AG10803 (cell line): ENCODE data around the gene MYO5B.

Experiments
- DNase-seq: peaks from one replicate; pipeline ENCODE4 v3.0.0; 2010; ENCODE audit warnings: low read depth
- H3K4me3 ChIP-seq: 2 replicates; pipeline ENCODE4 v1.5.1; 2011; ENCODE audit warnings: mild to moderate bottlenecking, low read length, control low read depth
- CTCF ChIP-seq: conservative IDR thresholded peaks from 2 replicates; pipeline ENCODE4 v1.5.1; 2011; ENCODE audit warnings: mild to moderate bottlenecking, low read length, control low read depth, inconsistent platforms

The MYO5B gene

DNA sequence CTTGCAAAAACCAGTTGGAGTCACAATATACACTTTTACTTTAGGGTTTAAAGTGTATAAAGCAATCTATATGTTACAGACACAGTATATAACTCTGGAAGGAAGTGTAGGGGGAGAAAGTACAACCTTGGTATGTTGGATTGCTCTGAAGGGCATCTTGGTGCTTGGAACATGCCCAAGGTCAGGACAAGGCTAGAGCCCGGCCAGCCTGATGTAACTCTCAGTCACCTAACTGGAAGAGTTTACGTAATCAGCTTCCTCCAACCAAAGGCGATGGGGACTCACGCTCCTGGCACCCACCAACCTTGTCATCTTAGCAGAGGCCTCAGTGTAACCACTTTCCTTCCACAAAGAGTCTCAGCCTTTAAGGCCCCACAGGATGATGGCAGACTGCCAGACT, 200.5 kb downstream of the MYO5B start:
- DNase-seq = no peak
- no peak for TF ChIP-seq CTCF
- H3K4me3 ChIP-seq = no peak overlapping the region

- TF ChIP-seq CTCF = no peak
- DNase-seq = no peak
- H3K4me3 ChIP-seq = no peak overlapping the region
Measured at GRCh38 chr18:49993299-49993698, 201.6 kb downstream of the MYO5B start.

DNA sequence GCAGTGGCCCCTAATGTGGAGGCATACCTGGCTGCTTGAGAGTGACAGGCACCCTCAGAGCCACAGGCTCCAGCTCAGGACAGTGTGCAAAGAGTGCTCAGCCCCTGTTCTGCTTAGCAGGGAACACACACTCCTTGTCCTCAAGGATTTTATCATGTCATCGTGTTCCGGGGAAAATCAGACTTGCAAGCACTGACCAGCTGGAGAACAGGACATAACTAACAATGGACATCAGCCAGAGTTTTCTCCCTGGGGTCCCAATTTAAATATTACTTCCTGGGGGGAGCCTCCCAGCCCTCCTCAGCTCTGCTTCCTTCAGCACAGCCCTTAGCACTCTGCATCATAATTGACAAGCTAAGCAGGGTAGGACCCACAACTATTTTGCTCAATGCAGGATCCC, 206.2 kb downstream of the MYO5B start:
- TF ChIP-seq CTCF = no peak
- no peak for DNase-seq
- no peak overlapping the region for H3K4me3 ChIP-seq

- no peak overlapping the region for H3K4me3 ChIP-seq
- no peak for DNase-seq
- no peak for TF ChIP-seq CTCF
Measured at GRCh38 chr18:49988101-49988500, 206.8 kb downstream of the MYO5B start.

DNA sequence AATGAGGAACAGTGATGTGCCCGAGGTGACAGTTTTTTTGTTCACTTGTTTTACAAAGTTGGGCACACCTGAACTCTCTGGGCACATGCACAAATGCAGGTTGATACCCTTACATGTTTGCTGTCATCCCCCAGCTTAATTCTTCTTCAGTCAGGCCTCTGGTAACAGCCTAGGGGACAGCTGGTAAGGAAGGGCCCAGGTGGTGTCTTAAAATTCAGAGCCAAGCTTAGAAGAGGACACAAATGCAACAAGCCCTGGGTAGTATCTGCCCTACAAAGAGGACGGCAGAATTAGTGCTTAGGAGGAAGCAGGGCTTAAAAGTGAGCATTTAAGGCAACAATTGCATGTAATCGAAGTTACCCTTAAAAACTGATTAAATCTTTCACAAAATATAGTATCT, 209.7 kb downstream of the MYO5B start:
- no peak for TF ChIP-seq CTCF
- no peak for DNase-seq
- no peak overlapping the region for H3K4me3 ChIP-seq

- no peak for DNase-seq
- no peak overlapping the region for H3K4me3 ChIP-seq
- TF ChIP-seq CTCF = no peak
Measured at GRCh38 chr18:49980896-49981295, 214.1 kb downstream of the MYO5B start.

GRCh38 chr18:49976795-49977560, 218.0 kb downstream of the MYO5B start:
- no peak overlapping the region for H3K4me3 ChIP-seq
- no peak for TF ChIP-seq CTCF
- DNase-seq = peak; percentile 7
